CD4-positive, alpha-beta T cell treated with Interleukin-10 for 1 hour (primary cell): ENCODE data around the gene MAGED4B.
"Not testable (repeated sequence)": the region's sequence is repeated elsewhere in the genome, so short reads cannot be mapped to it uniquely, and the experiment has no call there.

Experiments
- DNase-seq: peaks from one replicate; pipeline ENCODE4 v3.0.0-alpha.2; 2020

MAGED4B gene

GRCh38 chrX:52068666-52069640, at the start of gene MAGED4B:
MAGED4B (minus strand) TSS chrX:52069183; CDS start chrX:52068172, 1,011 bp downstream.
- not testable (repeated sequence) for DNase-seq

- no peak for DNase-seq
These were observed 49.3 kb upstream of the MAGED4B start for GRCh38 chrX:52118262-52118661.

GRCh38 chrX:52082578-52082977, 13.6 kb upstream of the MAGED4B start:
- no peak for DNase-seq

GRCh38 chrX:52078131-52078530, 9.1 kb upstream of the MAGED4B start:
- no peak for DNase-seq

- not testable (repeated sequence) for DNase-seq
These were observed 26.7 kb downstream of the MAGED4B start for GRCh38 chrX:52042288-52042687.

GRCh38 chrX:52034211-52034610, 34.8 kb downstream of the MAGED4B start:
- DNase-seq, result no peak

- no peak for DNase-seq
These were observed 37.6 kb downstream of the MAGED4B start for GRCh38 chrX:52031371-52031770.

- DNase-seq, result no peak
These were observed 53.2 kb downstream of the MAGED4B start for GRCh38 chrX:52015794-52016193.
